WTC11 (cell line): Measurements from ENCODE around the gene NHLRC2. TPM values are rescaled to one million over a fixed set of nuclear protein-coding genes. Genes with fewer than 3 reads are reported as not detected.
"Not testable (repeated sequence)": the region's sequence is repeated elsewhere in the genome, so short reads cannot be mapped to it uniquely, and the experiment has no call there.

Experiments
- ATAC-seq: fragments of 200-7000 bp; cut with Tn5 transposase; 2 replicates; pipeline ENCODE4 v1.10.0; 2021; ENCODE audit warnings: mild to moderate bottlenecking, moderate library complexity
- CTCF ChIA-PET: fragments of 300-600 bp; sonication (Branson Sonifier 250); formaldehyde crosslinking; loops from one replicate; lab custom pipeline; 2021; ENCODE audit warnings: antibody characterized with exemption; lab: Charles Lee
- POLR2A ChIA-PET: fragments of 350-600 bp; sonication (Branson Sonifier 250); formaldehyde crosslinking; loops from one replicate; lab custom pipeline; 2021; ENCODE audit warnings: antibody characterized with exemption; lab: Charles Lee
- DNase-seq: peaks from one replicate; pipeline ENCODE4 v3.0.0; 2021; ENCODE audit warnings: low spot score
- H3K27ac Mint-ChIP-seq: 2 replicates; pipeline ENCODE4 v1.8.0; 2021; ENCODE audit warnings: mixed read lengths
- H3K27me3 Mint-ChIP-seq: 2 replicates; pipeline ENCODE4 v1.8.0; 2021; ENCODE audit warnings: low read depth, mild to moderate bottlenecking, moderate library complexity, mixed read lengths
- H3K36me3 Mint-ChIP-seq: 2 replicates; pipeline ENCODE4 v1.8.0; 2021; ENCODE audit warnings: mixed read lengths
- H3K4me1 Mint-ChIP-seq: 2 replicates; pipeline ENCODE4 v1.8.0; 2022; ENCODE audit warnings: mixed read lengths
- H3K4me3 Mint-ChIP-seq: 2 replicates; pipeline ENCODE4 v1.8.0; 2021; ENCODE audit warnings: mild to moderate bottlenecking, moderate library complexity, mixed read lengths
- H3K9me3 Mint-ChIP-seq: 2 replicates; pipeline ENCODE4 v1.8.0; 2021; ENCODE audit warnings: mixed read lengths
- CREB1 ChIP-seq: sonication (generic); formaldehyde crosslinking; IDR thresholded peaks from 2 replicates; pipeline ENCODE4 v1.8.0; 2023; ENCODE audit warnings: mild to moderate bottlenecking, missing genetic modification reagents
- ESRRA ChIP-seq: sonication (generic); formaldehyde crosslinking; IDR thresholded peaks from 2 replicates; pipeline ENCODE4 v1.8.1; 2022; ENCODE audit warnings: mild to moderate bottlenecking, missing genetic modification reagents, borderline replicate concordance
- FOXJ3 ChIP-seq: sonication (generic); formaldehyde crosslinking; IDR thresholded peaks from 2 replicates; pipeline ENCODE4 v1.9.0; 2021; ENCODE audit warnings: missing genetic modification reagents, mild to moderate bottlenecking, borderline replicate concordance
- FOXP1 ChIP-seq: sonication (generic); formaldehyde crosslinking; IDR thresholded peaks from 2 replicates; pipeline ENCODE4 v1.8.0; 2022; ENCODE audit warnings: missing genetic modification reagents, mild to moderate bottlenecking, moderate library complexity, borderline replicate concordance
- HMGA2 ChIP-seq: fragments of 250-450 bp; sonication (Bioruptor Pico); IDR thresholded peaks from 2 replicates; pipeline ENCODE4 v1.4.0; 2021; ENCODE audit warnings: mild to moderate bottlenecking, moderate library complexity
- KAT7 ChIP-seq: sonication (generic); formaldehyde crosslinking; IDR thresholded peaks from 2 replicates; pipeline ENCODE4 v1.8.1; 2023; ENCODE audit warnings: missing genetic modification reagents, mild to moderate bottlenecking, borderline replicate concordance
- NFATC4 ChIP-seq: fragments of 250-450 bp; sonication (Bioruptor Pico); IDR thresholded peaks from 2 replicates; pipeline ENCODE4 v1.9.0; 2021; ENCODE audit warnings: mild to moderate bottlenecking
- SMAD3 ChIP-seq: sonication (generic); formaldehyde crosslinking; IDR thresholded peaks from 2 replicates; pipeline ENCODE4 v1.8.0; 2022; ENCODE audit warnings: missing genetic modification reagents, mild to moderate bottlenecking, borderline replicate concordance
- total RNA-seq: library from RNA; stranded (reverse); gene quantifications from 3 replicates; pipeline ENCODE4 v1.2.3, GENCODE V29; 2021
- TF ChIP-seq, protein P1 (sequence below): sonication (generic); formaldehyde crosslinking; IDR thresholded peaks from 2 replicates; pipeline ENCODE4 v1.8.0; 2022; ENCODE audit warnings: missing genetic modification reagents
- TF ChIP-seq, protein P2 (sequence below): fragments of 250-450 bp; sonication (Bioruptor Pico); IDR thresholded peaks from 2 replicates; pipeline ENCODE4 v1.9.0; 2021; ENCODE audit warnings: mild to moderate bottlenecking, borderline replicate concordance
- TF ChIP-seq, protein P3 (sequence below): sonication (generic); formaldehyde crosslinking; IDR thresholded peaks from 2 replicates; pipeline ENCODE4 v1.8.1; 2022; ENCODE audit warnings: mild to moderate bottlenecking, missing genetic modification reagents, moderate library complexity, borderline replicate concordance
- TF ChIP-seq, protein P4 (sequence below): fragments of 250-450 bp; sonication (Bioruptor Pico); IDR thresholded peaks from 2 replicates; pipeline ENCODE4 v1.9.0; 2021; ENCODE audit warnings: mild to moderate bottlenecking
- TF ChIP-seq, protein P5 (sequence below): sonication (generic); formaldehyde crosslinking; IDR thresholded peaks from 2 replicates; pipeline ENCODE4 v1.8.1; 2023; ENCODE audit warnings: mild to moderate bottlenecking, missing genetic modification reagents, borderline replicate concordance
- TF ChIP-seq, protein P6 (sequence below): sonication (generic); formaldehyde crosslinking; conservative IDR thresholded peaks from 2 replicates; pipeline ENCODE4 v1.8.1; 2022; ENCODE audit warnings: mild to moderate bottlenecking, missing genetic modification reagents

The NHLRC2 gene
- total RNA-seq, 1 experiment from 2014 or later, result 37.9 TPM

DNA sequence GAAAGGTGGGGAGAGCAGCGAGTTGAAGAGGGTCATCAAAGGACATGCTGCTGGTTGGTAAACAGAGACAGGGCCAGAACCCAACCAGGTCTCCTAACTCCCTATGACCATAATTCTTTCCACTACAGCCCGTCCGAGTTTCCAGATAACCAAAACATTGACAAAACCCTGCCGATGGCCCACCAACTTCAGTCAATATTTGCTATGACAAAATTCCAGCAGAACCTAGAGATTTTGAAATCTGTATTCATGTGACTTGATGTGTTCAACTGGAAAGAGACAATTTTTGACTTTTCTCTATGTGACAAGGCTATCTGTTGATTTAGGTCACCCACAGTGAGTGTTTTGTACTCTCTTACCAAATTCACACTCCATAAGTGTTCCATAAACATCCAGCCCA, 86.7 kb downstream of the NHLRC2 start:
- no peak for ATAC-seq
- no peak for TF ChIP-seq FOXP1 (CRISPR knock-in tag)
- TF ChIP-seq, protein P1, sequence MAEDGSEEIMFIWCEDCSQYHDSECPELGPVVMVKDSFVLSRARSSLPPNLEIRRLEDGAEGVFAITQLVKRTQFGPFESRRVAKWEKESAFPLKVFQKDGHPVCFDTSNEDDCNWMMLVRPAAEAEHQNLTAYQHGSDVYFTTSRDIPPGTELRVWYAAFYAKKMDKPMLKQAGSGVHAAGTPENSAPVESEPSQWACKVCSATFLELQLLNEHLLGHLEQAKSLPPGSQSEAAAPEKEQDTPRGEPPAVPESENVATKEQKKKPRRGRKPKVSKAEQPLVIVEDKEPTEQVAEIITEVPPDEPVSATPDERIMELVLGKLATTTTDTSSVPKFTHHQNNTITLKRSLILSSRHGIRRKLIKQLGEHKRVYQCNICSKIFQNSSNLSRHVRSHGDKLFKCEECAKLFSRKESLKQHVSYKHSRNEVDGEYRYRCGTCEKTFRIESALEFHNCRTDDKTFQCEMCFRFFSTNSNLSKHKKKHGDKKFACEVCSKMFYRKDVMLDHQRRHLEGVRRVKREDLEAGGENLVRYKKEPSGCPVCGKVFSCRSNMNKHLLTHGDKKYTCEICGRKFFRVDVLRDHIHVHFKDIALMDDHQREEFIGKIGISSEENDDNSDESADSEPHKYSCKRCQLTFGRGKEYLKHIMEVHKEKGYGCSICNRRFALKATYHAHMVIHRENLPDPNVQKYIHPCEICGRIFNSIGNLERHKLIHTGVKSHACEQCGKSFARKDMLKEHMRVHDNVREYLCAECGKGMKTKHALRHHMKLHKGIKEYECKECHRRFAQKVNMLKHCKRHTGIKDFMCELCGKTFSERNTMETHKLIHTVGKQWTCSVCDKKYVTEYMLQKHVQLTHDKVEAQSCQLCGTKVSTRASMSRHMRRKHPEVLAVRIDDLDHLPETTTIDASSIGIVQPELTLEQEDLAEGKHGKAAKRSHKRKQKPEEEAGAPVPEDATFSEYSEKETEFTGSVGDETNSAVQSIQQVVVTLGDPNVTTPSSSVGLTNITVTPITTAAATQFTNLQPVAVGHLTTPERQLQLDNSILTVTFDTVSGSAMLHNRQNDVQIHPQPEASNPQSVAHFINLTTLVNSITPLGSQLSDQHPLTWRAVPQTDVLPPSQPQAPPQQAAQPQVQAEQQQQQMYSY (CRISPR knock-in tag), result no peak
- TF ChIP-seq, all 79 proteins: peak for 0
- Mint-ChIP-seq H3K27ac (no peak overlapping the region), H3K36me3 (no peaks in the 10 kb centered on the region), H3K9me3 (0 out of 2 replicates have a peak, but pooled peaks cover 5% of the 10 kb centered on the region), H3K4me1 (no peaks in the 10 kb centered on the region), H3K4me3 (no peak overlapping the region), H3K27me3 (no peaks in the 10 kb centered on the region)
- POLR2A ChIA-PET, result no interaction called here
- DNase-seq, result no peak
- CTCF ChIA-PET, result no interaction called here

DNA sequence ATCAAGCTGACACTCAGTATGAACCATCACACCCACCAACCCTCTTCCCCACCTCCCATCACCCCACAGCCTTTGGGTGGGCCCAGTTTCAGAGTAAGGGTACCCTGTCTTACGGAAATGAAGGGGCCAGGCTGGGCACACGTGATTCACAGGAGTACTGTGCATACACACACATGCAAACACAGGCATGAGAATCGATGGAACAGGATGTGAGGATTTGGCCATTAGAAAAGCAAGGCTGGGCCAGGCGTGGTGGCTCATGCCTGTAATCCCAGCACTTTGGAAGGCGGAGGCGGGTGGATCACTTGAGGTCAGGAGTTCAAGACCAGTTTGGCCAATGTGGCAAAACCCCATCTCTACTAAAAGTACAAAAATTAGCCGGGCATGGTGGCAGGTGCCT, 88.7 kb downstream of the NHLRC2 start:
- H3K9me3 Mint-ChIP-seq, DNase-seq, H3K27me3 Mint-ChIP-seq, H3K4me3 Mint-ChIP-seq, H3K36me3 Mint-ChIP-seq, H3K27ac Mint-ChIP-seq, POLR2A ChIA-PET, ATAC-seq, CTCF ChIA-PET, H3K4me1 Mint-ChIP-seq: not testable (repeated sequence)

DNA sequence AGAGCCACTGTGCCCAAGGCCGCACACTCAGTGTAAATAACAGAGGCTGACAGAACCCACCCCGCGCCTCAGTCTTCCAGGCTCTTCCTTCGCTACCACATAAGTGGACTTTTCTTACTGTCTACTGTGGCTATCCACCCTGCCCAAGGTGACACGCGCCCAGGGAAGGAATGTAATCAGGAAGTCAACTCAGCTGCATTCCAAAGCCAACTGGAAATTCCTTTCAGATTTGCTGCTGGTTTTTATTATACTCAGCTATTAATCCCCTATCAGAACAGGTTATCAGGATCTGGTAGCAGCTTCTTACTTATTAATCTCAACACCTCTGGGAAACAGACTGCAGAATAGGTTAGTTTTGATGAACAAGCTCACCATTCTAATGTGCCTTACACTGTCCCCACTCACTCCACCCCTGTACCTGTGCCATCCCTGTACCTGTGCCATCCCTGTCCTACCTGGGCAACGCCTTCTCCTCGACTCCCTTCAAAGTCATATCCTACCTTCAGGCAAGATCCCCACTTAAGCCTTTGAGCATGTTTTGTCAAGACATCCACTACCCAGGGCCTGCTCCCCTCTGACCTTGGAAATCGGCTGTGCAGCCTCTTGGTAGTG, 90.7 kb downstream of the NHLRC2 start:
- no peak overlapping the region for H3K4me3 Mint-ChIP-seq
- DNase-seq (no peak), ATAC-seq (no peak)
- H3K36me3 Mint-ChIP-seq, result no peaks in the 10 kb centered on the region
- H3K4me1 Mint-ChIP-seq, result no peaks in the 10 kb centered on the region
- 0 out of 2 replicates have a peak, but pooled peaks cover 5% of the 10 kb centered on the region for H3K9me3 Mint-ChIP-seq
- no peak overlapping the region for H3K27ac Mint-ChIP-seq
- ChIA-PET POLR2A (no interaction called here), CTCF (no interaction called here)
- H3K27me3 Mint-ChIP-seq, result no peaks in the 10 kb centered on the region
- no peak for TF ChIP-seq SMAD3
- TF ChIP-seq, protein P2, sequence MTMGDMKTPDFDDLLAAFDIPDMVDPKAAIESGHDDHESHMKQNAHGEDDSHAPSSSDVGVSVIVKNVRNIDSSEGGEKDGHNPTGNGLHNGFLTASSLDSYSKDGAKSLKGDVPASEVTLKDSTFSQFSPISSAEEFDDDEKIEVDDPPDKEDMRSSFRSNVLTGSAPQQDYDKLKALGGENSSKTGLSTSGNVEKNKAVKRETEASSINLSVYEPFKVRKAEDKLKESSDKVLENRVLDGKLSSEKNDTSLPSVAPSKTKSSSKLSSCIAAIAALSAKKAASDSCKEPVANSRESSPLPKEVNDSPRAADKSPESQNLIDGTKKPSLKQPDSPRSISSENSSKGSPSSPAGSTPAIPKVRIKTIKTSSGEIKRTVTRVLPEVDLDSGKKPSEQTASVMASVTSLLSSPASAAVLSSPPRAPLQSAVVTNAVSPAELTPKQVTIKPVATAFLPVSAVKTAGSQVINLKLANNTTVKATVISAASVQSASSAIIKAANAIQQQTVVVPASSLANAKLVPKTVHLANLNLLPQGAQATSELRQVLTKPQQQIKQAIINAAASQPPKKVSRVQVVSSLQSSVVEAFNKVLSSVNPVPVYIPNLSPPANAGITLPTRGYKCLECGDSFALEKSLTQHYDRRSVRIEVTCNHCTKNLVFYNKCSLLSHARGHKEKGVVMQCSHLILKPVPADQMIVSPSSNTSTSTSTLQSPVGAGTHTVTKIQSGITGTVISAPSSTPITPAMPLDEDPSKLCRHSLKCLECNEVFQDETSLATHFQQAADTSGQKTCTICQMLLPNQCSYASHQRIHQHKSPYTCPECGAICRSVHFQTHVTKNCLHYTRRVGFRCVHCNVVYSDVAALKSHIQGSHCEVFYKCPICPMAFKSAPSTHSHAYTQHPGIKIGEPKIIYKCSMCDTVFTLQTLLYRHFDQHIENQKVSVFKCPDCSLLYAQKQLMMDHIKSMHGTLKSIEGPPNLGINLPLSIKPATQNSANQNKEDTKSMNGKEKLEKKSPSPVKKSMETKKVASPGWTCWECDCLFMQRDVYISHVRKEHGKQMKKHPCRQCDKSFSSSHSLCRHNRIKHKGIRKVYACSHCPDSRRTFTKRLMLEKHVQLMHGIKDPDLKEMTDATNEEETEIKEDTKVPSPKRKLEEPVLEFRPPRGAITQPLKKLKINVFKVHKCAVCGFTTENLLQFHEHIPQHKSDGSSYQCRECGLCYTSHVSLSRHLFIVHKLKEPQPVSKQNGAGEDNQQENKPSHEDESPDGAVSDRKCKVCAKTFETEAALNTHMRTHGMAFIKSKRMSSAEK (CRISPR knock-in tag), result no peak
- no peak for TF ChIP-seq ESRRA (CRISPR knock-in tag)
- TF ChIP-seq, protein P3, sequence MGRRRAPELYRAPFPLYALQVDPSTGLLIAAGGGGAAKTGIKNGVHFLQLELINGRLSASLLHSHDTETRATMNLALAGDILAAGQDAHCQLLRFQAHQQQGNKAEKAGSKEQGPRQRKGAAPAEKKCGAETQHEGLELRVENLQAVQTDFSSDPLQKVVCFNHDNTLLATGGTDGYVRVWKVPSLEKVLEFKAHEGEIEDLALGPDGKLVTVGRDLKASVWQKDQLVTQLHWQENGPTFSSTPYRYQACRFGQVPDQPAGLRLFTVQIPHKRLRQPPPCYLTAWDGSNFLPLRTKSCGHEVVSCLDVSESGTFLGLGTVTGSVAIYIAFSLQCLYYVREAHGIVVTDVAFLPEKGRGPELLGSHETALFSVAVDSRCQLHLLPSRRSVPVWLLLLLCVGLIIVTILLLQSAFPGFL (CRISPR knock-in tag), result no peak
- TF ChIP-seq, protein P4, sequence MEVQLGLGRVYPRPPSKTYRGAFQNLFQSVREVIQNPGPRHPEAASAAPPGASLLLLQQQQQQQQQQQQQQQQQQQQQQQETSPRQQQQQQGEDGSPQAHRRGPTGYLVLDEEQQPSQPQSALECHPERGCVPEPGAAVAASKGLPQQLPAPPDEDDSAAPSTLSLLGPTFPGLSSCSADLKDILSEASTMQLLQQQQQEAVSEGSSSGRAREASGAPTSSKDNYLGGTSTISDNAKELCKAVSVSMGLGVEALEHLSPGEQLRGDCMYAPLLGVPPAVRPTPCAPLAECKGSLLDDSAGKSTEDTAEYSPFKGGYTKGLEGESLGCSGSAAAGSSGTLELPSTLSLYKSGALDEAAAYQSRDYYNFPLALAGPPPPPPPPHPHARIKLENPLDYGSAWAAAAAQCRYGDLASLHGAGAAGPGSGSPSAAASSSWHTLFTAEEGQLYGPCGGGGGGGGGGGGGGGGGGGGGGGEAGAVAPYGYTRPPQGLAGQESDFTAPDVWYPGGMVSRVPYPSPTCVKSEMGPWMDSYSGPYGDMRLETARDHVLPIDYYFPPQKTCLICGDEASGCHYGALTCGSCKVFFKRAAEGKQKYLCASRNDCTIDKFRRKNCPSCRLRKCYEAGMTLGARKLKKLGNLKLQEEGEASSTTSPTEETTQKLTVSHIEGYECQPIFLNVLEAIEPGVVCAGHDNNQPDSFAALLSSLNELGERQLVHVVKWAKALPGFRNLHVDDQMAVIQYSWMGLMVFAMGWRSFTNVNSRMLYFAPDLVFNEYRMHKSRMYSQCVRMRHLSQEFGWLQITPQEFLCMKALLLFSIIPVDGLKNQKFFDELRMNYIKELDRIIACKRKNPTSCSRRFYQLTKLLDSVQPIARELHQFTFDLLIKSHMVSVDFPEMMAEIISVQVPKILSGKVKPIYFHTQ (CRISPR knock-in tag), result no peak
- no peak for TF ChIP-seq KAT7
- no peak for TF ChIP-seq FOXJ3
- no peak for TF ChIP-seq NFATC4 (CRISPR knock-in tag)
- TF ChIP-seq, protein P5, sequence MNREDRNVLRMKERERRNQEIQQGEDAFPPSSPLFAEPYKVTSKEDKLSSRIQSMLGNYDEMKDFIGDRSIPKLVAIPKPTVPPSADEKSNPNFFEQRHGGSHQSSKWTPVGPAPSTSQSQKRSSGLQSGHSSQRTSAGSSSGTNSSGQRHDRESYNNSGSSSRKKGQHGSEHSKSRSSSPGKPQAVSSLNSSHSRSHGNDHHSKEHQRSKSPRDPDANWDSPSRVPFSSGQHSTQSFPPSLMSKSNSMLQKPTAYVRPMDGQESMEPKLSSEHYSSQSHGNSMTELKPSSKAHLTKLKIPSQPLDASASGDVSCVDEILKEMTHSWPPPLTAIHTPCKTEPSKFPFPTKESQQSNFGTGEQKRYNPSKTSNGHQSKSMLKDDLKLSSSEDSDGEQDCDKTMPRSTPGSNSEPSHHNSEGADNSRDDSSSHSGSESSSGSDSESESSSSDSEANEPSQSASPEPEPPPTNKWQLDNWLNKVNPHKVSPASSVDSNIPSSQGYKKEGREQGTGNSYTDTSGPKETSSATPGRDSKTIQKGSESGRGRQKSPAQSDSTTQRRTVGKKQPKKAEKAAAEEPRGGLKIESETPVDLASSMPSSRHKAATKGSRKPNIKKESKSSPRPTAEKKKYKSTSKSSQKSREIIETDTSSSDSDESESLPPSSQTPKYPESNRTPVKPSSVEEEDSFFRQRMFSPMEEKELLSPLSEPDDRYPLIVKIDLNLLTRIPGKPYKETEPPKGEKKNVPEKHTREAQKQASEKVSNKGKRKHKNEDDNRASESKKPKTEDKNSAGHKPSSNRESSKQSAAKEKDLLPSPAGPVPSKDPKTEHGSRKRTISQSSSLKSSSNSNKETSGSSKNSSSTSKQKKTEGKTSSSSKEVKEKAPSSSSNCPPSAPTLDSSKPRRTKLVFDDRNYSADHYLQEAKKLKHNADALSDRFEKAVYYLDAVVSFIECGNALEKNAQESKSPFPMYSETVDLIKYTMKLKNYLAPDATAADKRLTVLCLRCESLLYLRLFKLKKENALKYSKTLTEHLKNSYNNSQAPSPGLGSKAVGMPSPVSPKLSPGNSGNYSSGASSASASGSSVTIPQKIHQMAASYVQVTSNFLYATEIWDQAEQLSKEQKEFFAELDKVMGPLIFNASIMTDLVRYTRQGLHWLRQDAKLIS (CRISPR knock-in tag), result no peak
- TF ChIP-seq, protein P6, sequence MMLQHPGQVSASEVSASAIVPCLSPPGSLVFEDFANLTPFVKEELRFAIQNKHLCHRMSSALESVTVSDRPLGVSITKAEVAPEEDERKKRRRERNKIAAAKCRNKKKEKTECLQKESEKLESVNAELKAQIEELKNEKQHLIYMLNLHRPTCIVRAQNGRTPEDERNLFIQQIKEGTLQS (CRISPR knock-in tag), result no peak
- no peak for TF ChIP-seq CREB1
- TF ChIP-seq HMGA2 (CRISPR knock-in tag), result no peak
